ENCODE measurements around the gene ANAPC10. TPM values are rescaled to one million over a fixed set of nuclear protein-coding genes. Genes with fewer than 3 reads are reported as not detected.

ANAPC10 gene
- total and polyA plus RNA-seq, 2 experiments from 2014 or later: 34.4 to 59.2 TPM

DNA sequence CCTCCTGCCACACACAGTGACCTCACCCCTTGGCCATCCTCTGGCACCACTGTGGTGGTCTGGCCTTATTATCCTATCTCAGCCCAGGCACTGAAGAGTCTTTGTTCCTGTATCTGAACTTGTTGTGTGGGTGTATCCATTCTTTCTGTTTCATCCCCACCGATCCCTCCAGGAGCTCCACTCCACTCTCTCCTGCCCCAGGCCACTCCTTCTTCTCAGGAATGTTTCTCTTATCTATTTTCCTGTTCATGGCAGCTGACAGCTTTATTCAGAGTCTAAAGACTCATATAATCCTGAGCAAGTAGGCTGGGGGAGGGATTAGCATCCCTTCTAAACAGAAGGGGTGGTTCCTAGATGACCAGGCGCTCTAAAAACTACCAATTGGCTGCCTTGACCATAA lies 150.0 kb downstream of the ANAPC10 start (continued):
- TF ChIP-seq, protein P1, sequence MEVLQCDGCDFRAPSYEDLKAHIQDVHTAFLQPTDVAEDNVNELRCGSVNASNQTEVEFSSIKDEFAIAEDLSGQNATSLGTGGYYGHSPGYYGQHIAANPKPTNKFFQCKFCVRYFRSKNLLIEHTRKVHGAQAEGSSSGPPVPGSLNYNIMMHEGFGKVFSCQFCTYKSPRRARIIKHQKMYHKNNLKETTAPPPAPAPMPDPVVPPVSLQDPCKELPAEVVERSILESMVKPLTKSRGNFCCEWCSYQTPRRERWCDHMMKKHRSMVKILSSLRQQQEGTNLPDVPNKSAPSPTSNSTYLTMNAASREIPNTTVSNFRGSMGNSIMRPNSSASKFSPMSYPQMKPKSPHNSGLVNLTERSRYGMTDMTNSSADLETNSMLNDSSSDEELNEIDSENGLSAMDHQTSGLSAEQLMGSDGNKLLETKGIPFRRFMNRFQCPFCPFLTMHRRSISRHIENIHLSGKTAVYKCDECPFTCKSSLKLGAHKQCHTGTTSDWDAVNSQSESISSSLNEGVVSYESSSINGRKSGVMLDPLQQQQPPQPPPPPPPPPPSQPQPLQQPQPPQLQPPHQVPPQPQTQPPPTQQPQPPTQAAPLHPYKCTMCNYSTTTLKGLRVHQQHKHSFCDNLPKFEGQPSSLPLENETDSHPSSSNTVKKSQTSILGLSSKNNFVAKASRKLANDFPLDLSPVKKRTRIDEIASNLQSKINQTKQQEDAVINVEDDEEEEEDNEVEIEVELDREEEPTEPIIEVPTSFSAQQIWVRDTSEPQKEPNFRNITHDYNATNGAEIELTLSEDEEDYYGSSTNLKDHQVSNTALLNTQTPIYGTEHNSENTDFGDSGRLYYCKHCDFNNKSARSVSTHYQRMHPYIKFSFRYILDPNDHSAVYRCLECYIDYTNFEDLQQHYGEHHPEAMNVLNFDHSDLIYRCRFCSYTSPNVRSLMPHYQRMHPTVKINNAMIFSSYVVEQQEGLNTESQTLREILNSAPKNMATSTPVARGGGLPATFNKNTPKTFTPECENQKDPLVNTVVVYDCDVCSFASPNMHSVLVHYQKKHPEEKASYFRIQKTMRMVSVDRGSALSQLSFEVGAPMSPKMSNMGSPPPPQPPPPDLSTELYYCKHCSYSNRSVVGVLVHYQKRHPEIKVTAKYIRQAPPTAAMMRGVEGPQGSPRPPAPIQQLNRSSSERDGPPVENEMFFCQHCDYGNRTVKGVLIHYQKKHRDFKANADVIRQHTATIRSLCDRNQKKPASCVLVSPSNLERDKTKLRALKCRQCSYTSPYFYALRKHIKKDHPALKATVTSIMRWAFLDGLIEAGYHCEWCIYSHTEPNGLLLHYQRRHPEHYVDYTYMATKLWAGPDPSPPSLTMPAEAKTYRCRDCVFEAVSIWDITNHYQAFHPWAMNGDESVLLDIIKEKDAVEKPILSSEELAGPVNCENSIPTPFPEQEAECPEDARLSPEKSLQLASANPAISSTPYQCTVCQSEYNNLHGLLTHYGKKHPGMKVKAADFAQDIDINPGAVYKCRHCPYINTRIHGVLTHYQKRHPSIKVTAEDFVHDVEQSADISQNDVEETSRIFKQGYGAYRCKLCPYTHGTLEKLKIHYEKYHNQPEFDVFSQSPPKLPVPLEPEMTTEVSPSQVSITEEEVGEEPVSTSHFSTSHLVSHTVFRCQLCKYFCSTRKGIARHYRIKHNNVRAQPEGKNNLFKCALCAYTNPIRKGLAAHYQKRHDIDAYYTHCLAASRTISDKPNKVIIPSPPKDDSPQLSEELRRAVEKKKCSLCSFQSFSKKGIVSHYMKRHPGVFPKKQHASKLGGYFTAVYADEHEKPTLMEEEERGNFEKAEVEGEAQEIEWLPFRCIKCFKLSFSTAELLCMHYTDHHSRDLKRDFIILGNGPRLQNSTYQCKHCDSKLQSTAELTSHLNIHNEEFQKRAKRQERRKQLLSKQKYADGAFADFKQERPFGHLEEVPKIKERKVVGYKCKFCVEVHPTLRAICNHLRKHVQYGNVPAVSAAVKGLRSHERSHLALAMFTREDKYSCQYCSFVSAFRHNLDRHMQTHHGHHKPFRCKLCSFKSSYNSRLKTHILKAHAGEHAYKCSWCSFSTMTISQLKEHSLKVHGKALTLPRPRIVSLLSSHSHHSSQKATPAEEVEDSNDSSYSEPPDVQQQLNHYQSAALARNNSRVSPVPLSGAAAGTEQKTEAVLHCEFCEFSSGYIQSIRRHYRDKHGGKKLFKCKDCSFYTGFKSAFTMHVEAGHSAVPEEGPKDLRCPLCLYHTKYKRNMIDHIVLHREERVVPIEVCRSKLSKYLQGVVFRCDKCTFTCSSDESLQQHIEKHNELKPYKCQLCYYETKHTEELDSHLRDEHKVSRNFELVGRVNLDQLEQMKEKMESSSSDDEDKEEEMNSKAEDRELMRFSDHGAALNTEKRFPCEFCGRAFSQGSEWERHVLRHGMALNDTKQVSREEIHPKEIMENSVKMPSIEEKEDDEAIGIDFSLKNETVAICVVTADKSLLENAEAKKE (CRISPR knock-in tag; IDR thresholded peaks at IDR 0.05): no peak
- TF ChIP-seq, protein P2, sequence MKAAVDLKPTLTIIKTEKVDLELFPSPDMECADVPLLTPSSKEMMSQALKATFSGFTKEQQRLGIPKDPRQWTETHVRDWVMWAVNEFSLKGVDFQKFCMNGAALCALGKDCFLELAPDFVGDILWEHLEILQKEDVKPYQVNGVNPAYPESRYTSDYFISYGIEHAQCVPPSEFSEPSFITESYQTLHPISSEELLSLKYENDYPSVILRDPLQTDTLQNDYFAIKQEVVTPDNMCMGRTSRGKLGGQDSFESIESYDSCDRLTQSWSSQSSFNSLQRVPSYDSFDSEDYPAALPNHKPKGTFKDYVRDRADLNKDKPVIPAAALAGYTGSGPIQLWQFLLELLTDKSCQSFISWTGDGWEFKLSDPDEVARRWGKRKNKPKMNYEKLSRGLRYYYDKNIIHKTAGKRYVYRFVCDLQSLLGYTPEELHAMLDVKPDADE (IDR thresholded peaks at IDR 0.05): no peak
- TF ChIP-seq CREB1 (CRISPR knock-in tag; IDR thresholded peaks at IDR 0.05; ENCODE audit: low read depth) (no peak), EZH2 (IDR thresholded peaks at IDR 0.05; ENCODE audit: low read depth, unreplicated experiment) (no peak), EZH2phosphoT487 (IDR thresholded peaks at IDR 0.05; ENCODE audit: unreplicated experiment) (no peak)
- TF ChIP-seq, protein P3, sequence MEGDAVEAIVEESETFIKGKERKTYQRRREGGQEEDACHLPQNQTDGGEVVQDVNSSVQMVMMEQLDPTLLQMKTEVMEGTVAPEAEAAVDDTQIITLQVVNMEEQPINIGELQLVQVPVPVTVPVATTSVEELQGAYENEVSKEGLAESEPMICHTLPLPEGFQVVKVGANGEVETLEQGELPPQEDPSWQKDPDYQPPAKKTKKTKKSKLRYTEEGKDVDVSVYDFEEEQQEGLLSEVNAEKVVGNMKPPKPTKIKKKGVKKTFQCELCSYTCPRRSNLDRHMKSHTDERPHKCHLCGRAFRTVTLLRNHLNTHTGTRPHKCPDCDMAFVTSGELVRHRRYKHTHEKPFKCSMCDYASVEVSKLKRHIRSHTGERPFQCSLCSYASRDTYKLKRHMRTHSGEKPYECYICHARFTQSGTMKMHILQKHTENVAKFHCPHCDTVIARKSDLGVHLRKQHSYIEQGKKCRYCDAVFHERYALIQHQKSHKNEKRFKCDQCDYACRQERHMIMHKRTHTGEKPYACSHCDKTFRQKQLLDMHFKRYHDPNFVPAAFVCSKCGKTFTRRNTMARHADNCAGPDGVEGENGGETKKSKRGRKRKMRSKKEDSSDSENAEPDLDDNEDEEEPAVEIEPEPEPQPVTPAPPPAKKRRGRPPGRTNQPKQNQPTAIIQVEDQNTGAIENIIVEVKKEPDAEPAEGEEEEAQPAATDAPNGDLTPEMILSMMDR (conservative IDR thresholded peaks at IDR 0.05; ENCODE audit: low read depth in 2 of 2): no peak

Other genes starting within 250 kb of the ANAPC10 start
- 185 and 200 TPM in 2 replicates for gene ABCE1, start 115 bp upstream of the ANAPC10 start, total RNA-seq (2014; rRNA removed; shearing (Covaris generic))
- gene ABCE1, start 115 bp upstream of the ANAPC10 start, polyA plus RNA-seq (2016; fragmentation: Nextera tagmentation; extraction: Ambion mirVana): 55.4 and 70.3 TPM in 2 replicates
- gene OTUD4, start 82.4 kb upstream of the ANAPC10 start, total RNA-seq (2014; rRNA removed; shearing (Covaris generic)): 42.2 and 53.2 TPM in 2 replicates
- gene OTUD4, start 82.4 kb upstream of the ANAPC10 start, polyA plus RNA-seq (2016; fragmentation: Nextera tagmentation; extraction: Ambion mirVana): 15.5 and 17.9 TPM in 2 replicates

Data from GM23338 (cell line).